Cerebellar nuclear complex (tissue), 1 donor: Measurements from ENCODE around the gene HNRNPAB.
"Not testable (repeated sequence)": the region's sequence is repeated elsewhere in the genome, so short reads cannot be mapped to it uniquely, and the experiment has no call there.

Source experiments
- DNase-seq, 2 experiments: peaks; one replicate each; lab custom pipeline; 2025; lab: John Stamatoyannopoulos, UW

Gene HNRNPAB

DNA sequence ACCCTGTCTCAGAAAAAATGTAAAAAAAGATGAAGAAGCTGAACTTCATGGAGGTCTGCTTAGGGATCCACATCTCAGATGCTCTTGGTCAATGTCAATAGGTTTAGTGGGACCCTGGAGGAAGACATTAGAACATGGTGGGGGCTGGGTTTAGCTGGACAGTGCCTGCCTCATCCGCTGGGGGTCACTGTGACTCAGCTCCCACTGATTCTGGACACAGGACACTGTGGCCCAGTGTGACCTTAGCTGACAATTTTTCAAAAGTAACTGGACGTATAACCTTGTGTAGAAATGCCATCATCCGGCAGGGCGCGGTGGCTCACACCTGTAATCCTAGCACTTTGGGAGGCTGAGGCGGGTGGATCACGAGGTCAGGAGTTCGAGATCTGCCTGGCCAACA lies 7.3 kb upstream of the HNRNPAB start:
- DNase-seq: no peak

DNA sequence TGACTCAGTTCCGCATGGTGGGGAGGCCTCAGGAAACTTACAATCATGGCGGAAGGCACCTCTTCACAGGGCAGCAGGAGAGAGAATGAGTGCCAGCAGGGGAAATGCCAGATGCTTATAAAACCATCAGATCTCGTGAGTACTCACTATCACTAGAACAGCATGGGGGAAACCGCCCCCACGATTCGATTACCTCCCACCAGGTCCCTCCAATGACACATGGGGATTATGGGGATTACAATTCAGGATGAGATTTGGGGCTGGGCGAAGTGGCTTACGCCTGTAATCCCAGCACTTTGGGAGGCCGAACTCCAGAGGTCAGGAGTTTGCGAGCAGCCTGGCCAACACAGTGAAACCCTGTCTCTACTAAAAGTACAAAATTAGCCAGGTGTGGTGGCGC lies 6.2 kb upstream of the HNRNPAB start:
- DNase-seq: not testable (repeated sequence)

- DNase-seq: no peak
Measured at GRCh38 chr5:178198706-178199105, 5.6 kb upstream of the HNRNPAB start.

- DNase-seq: no peak
Measured at GRCh38 chr5:178199581-178200434, 4.5 kb upstream of the HNRNPAB start.

DNA sequence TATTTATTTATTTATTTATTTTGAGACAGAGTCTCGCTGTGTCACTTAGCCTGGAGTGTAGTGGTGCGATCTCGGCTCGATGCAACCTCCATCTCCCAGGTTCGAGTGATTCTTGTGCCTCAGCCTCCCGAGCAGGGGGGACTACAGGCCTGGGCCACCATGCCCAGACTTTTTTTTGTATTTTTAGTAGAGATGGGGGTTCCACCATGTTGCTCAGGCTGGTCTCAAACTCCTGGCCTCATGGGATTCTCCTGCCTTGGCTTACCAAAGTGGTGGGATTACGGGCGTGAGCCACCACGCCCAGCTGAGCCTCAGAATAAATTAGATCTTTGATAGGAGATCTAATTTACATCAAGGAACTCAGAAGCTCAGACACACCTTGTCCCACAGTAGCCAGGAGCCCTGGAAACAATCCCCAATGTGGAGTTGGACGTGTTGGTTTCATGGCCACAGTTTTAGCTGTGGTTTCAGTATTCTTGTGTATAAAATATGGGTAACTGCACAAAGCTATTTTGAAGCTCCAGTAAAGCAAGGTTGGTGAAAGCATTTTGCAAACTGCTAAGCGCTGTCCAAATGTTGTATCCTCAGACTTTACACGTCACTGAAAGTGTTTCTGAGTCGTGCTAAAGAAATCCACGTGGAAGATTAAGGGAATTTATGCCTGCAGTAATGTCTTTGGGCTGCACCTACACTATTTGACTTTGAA lies 3.0 kb upstream of the HNRNPAB start:
- no peak for DNase-seq

DNA sequence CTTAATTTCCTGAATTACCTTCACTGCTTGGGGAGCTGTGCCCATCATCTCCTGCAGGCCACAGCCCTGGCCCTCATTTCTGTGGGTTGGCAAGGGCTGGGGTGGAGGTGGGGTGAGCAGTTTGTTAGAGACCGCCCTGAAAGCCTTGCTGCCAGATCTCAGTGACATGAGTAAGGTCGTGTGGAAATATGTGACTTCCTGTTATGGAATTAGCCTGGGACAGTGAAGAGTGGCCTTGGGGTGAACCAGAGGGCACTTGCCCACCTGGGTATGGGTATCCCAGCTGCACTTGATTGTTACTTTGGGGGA lies 2.5 kb upstream of the HNRNPAB start:
- DNase-seq: no peak

- DNase-seq: no peak
Measured at GRCh38 chr5:178202541-178202940, 1.8 kb upstream of the HNRNPAB start.

DNA sequence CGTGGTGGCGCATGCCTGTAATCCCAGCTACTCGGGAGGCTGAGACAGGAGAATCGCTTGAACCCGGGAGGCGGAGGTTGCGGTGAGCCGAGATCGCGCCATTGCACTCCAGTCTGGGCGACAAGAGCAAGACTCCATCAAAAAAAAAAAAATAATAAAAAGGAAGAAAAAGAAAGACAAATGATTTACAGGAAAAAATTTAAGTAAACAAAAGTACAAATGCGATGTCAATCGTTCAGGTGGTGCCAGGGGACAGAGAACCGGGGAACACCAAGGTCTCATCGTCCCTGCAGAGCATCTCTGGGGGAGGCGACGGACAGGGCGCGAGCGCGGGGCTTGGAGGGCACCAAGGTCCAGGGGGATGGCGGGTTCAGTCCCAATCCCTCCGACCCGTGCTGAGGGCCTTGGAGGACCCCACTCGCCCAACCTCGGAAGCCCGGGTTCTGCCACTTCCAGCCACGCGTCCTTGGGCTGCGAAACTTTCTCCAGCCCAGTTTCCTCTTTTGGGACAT lies 607 bp upstream of the HNRNPAB start:
- no peak for DNase-seq

- no peak for DNase-seq
Measured at GRCh38 chr5:178204935-178205748, 809 bp downstream of the HNRNPAB start.

- DNase-seq: no peak
Measured at GRCh38 chr5:178205749-178206047, 1.4 kb downstream of the HNRNPAB start.

DNA sequence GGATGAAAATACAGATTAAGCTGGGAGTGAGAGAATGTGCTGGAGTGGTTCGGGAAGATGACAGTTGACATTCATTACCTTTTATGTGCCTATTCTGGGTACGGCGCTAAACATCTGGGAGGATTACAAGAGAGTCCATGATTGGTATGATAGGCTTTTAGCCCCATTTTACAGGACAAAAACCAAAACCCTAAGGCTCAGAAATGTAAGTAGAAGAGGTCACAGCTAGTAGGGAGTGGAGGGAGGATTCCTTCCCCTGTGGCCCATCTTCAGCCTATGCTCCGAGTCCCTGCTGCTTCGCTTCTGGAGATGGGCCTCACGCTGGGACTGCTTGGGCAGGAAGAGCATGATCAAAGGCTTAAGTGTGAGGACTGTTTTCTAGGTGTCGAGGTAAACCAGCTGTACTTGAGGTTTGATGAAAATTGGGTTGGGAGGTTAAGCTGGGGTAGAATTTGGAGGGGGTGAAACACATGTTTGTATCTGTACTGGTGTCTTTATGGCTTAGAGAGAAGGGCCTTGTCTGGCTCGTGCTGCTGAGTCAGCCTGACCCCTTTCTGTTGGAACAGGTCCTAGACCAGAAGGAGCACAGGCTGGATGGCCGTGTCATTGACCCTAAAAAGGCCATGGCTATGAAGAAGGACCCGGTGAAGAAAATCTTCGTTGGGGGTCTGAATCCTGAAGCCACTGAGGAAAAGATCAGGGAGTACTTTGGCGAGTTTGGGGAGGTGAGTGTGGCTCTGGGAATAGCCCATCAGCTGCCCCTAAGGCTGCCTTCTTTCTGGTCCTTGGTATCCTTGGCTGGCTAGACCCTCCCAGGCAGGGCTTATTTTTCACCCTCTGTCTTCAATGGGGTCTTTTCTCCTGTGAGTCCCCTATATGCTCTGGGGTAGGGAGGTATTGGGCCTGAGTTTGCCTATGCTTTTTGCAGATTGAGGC lies 2.1 kb downstream of the HNRNPAB start:
- DNase-seq: no peak

DNA sequence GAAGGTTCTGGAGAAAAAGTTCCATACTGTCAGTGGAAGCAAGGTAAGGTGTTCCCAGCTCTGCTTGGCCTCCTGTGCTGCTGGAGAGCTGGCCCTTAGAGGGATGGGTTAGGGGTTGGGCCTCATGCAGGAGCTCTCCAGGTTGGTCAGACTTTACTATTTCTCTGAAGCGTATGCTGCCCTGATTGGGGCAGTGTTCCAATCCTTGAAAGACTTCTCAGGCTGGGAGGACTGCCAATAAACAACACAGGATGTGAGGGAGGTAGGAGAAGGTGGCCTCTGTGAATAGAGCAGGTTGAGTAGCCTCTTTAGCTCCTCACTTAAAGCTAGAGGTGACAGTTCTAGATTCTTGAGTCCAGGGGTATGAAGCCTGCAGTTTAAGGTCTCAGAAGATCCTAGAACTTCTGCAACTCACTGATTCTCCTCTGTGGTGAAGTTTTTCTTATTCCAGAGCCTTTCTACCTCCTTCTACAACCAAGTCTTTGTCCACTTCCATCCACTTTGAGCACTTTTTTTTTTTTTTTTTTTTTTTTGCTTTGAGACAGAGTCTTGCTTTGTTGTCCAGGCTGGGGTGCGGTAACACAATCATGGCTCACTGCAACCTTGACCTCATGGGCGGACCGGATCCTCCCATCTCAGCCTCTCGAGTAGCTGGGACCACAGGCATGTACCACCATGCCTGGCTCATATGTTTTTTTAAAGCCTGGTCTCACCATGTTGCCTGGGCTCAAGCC lies 3.0 kb downstream of the HNRNPAB start:
- no peak for DNase-seq

GRCh38 chr5:178207917-178208280 lies 3.6 kb downstream of the HNRNPAB start:
- DNase-seq: no peak

GRCh38 chr5:178208540-178209227 lies 4.4 kb downstream of the HNRNPAB start:
- DNase-seq: no peak

DNA sequence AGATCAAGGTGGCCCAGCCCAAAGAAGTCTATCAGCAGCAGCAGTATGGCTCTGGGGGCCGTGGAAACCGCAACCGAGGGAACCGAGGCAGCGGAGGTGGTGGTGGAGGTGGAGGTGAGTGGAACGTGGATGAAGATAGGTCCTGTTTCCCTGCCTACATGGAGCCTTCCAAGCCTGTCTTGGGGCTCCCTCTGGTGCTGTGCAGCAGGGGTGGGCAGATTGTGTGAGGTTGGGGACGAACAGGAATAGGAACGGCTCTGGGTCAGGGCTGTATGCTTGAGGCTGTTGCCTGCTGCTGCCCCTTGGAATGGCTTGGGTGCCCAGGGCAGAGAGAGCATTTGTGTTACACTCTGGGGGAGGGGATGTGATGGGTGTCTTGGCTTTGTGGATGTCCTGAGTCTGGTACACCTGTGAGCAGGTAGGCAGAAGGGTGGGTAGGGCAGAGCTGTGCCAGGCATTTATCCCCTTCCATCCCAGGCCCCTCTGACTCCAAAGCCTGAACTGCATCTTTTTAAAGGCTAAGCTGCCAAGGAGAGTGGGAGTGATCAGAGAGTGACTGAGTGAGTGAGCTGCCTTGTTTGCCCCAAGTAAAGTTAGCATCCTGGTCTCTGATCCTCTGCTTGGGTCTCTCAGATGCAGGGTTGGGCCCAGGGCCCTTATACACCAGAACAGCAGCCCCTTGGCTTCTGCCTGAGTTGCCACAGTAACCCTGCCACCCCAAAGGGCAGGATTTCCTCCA lies 5.2 kb downstream of the HNRNPAB start:
- DNase-seq: no peak

GRCh38 chr5:178210073-178210535 lies 5.8 kb downstream of the HNRNPAB start:
- no peak for DNase-seq

DNA sequence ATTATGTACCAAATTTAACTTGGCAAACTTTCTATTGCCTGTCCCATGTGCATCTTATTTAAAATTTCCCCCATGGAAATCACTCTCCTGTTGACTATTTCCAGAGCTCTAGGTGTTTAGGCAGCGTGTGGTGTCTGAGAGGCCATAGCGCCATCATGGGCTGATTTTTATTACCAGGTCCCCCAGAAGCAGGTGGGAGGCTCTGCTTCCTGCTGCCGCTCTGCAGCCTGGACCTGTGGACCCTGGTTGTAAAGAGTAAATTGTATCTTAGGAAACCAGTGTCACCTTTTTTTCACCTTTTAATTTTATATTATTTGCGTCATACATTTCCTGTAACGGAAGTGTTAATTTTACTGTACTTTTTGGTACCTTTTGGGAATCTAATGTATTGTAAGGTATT lies 6.4 kb downstream of the HNRNPAB start:
- DNase-seq: no peak

- no peak for DNase-seq
Measured at GRCh38 chr5:178211095-178212048, 7.0 kb downstream of the HNRNPAB start.
